HepG2 (cell line): ENCODE results near the gene LYPD8.

Experiments used
- ADNP ChIP-seq: sonication (generic); formaldehyde crosslinking; IDR thresholded peaks from 2 replicates; pipeline ENCODE4 v1.4.0; 2020; ENCODE audit warnings: missing genetic modification reagents
- ASH2L ChIP-seq: fragments of 300-600, 200-600 bp; sonication (generic); IDR thresholded peaks from 2 replicates; pipeline ENCODE4 v1.7.0; 2017; ENCODE audit warnings: low read depth, mild to moderate bottlenecking, moderate library complexity, mixed read lengths, low read length; ENCODE audit not compliant: insufficient read length
- CTCF ChIP-seq: sonication (generic); formaldehyde crosslinking; IDR thresholded peaks from 2 replicates; pipeline ENCODE4 v1.5.0; 2020; ENCODE audit warnings: mild to moderate bottlenecking, missing genetic modification reagents, moderate library complexity
- FOSL2 ChIP-seq: sonication (generic); formaldehyde crosslinking; IDR thresholded peaks from 2 replicates; pipeline ENCODE4 v1.4.0; 2020; ENCODE audit warnings: missing genetic modification reagents
- GRHL1 ChIP-seq: sonication (generic); formaldehyde crosslinking; conservative IDR thresholded peaks from 2 replicates; pipeline ENCODE4 v1.8.0; 2022; ENCODE audit warnings: missing genetic modification reagents
- JUND ChIP-seq: sonication (generic); formaldehyde crosslinking; IDR thresholded peaks from 2 replicates; pipeline ENCODE4 v1.8.0; 2022; ENCODE audit warnings: mild to moderate bottlenecking, missing genetic modification reagents
- ZFP91 ChIP-seq: sonication (generic); formaldehyde crosslinking; IDR thresholded peaks from 2 replicates; pipeline ENCODE4 v1.9.0; 2022; ENCODE audit warnings: missing genetic modification reagents, mild to moderate bottlenecking, borderline replicate concordance
- TF ChIP-seq, protein P1 (sequence below): sonication (generic); formaldehyde crosslinking; IDR thresholded peaks from 2 replicates; pipeline ENCODE4 v1.5.0; 2020; ENCODE audit warnings: mild to moderate bottlenecking, missing genetic modification reagents, borderline replicate concordance

DNA sequence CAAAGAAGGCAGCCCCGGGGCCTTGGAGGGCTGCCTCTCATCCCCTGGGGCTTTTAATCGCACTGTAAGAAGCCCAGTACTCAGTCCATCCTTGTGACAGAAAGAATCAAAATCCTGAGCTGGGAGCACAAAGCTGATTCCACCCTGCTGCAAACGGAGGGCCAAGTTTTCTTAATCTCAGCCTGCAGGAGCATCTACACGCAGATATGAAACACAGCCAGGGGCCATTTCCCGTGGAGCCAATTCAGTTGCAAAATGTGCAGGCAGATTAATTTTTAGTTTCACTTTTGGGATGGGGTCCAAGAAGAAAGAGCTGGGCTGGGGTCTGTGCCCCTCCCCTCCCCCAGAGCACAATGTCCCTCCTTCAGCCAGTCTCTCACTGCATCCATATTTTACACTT, 4.4 kb downstream of the LYPD8 start:
- TF ChIP-seq, protein P1, sequence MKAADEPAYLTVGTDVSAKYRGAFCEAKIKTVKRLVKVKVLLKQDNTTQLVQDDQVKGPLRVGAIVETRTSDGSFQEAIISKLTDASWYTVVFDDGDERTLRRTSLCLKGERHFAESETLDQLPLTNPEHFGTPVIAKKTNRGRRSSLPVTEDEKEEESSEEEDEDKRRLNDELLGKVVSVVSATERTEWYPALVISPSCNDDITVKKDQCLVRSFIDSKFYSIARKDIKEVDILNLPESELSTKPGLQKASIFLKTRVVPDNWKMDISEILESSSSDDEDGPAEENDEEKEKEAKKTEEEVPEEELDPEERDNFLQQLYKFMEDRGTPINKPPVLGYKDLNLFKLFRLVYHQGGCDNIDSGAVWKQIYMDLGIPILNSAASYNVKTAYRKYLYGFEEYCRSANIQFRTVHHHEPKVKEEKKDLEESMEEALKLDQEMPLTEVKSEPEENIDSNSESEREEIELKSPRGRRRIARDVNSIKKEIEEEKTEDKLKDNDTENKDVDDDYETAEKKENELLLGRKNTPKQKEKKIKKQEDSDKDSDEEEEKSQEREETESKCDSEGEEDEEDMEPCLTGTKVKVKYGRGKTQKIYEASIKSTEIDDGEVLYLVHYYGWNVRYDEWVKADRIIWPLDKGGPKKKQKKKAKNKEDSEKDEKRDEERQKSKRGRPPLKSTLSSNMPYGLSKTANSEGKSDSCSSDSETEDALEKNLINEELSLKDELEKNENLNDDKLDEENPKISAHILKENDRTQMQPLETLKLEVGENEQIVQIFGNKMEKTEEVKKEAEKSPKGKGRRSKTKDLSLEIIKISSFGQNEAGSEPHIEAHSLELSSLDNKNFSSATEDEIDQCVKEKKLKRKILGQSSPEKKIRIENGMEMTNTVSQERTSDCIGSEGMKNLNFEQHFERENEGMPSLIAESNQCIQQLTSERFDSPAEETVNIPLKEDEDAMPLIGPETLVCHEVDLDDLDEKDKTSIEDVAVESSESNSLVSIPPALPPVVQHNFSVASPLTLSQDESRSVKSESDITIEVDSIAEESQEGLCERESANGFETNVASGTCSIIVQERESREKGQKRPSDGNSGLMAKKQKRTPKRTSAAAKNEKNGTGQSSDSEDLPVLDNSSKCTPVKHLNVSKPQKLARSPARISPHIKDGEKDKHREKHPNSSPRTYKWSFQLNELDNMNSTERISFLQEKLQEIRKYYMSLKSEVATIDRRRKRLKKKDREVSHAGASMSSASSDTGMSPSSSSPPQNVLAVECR, result no peak
- TF ChIP-seq FOSL2 (CRISPR knock-in tag), result no peak
- TF ChIP-seq JUND (CRISPR knock-in tag), result no peak
- TF ChIP-seq GRHL1 (CRISPR knock-in tag), result no peak
- TF ChIP-seq CTCF, result no peak
- TF ChIP-seq ZFP91 (CRISPR knock-in tag), result no peak
- no peak for TF ChIP-seq ADNP
- TF ChIP-seq ASH2L, result no peak
